ENCODE results near the gene TNFAIP3.
A peak's percentile ranks its signal among the peaks of the same experiment; 100 is the strongest.
"Not testable (repeated sequence)": the region's sequence is repeated elsewhere in the genome, so short reads cannot be mapped to it uniquely, and the experiment has no call there.

The TNFAIP3 gene

GRCh38 chr6:137880746-137881521 is 13.9 kb downstream of the TNFAIP3 start:
- no peak overlapping the region for H3K4me3 ChIP-seq (ENCODE audit: low read depth, low read length)
- TF ChIP-seq MYC (IDR thresholded peaks at IDR 0.05; ENCODE audit: low read depth, low read length) (no peak), CTCF (IDR thresholded peaks at IDR 0.05; ENCODE audit: low read depth, low read length) (no peak), POLR2A (IDR thresholded peaks at IDR 0.05; ENCODE audit: extremely low read depth, insufficient read length) (no peak), MAX (IDR thresholded peaks at IDR 0.05; ENCODE audit: low read depth, low read length) (no peak)
- no peak for DNase-seq (ENCODE audit: low read depth)

- no peak overlapping the region for H3K4me3 ChIP-seq (ENCODE audit: low read depth, low read length)
- TF ChIP-seq CTCF (IDR thresholded peaks at IDR 0.05; ENCODE audit: low read depth, low read length) (no peak), POLR2A (IDR thresholded peaks at IDR 0.05; ENCODE audit: extremely low read depth, insufficient read length) (no peak), MYC (IDR thresholded peaks at IDR 0.05; ENCODE audit: low read depth, low read length) (no peak), MAX (IDR thresholded peaks at IDR 0.05; ENCODE audit: low read depth, low read length) (no peak)
Observed at GRCh38 chr6:137881522-137881886, 14.4 kb downstream of the TNFAIP3 start.

GRCh38 chr6:137882225-137882961 is 15.3 kb downstream of the TNFAIP3 start:
- peak; percentile 85 for DNase-seq (ENCODE audit: low read depth)
- no peak for TF ChIP-seq CTCF (IDR thresholded peaks at IDR 0.05; ENCODE audit: low read depth, low read length)
- no peak for TF ChIP-seq MYC (IDR thresholded peaks at IDR 0.05; ENCODE audit: low read depth, low read length)
- no peak for TF ChIP-seq POLR2A (IDR thresholded peaks at IDR 0.05; ENCODE audit: extremely low read depth, insufficient read length)
- no peak; the same call in 1 of the 2 replicates for TF ChIP-seq MAX (IDR thresholded peaks at IDR 0.05; ENCODE audit: low read depth, low read length)
- no peak overlapping the region for H3K4me3 ChIP-seq (ENCODE audit: low read depth, low read length)

More at GRCh38 chr6:137881522-137881886, 14.4 kb downstream of the TNFAIP3 start:
- DNase-seq (ENCODE audit: low read depth): no peak

- TF ChIP-seq CTCF (IDR thresholded peaks at IDR 0.05; ENCODE audit: low read depth, low read length): no peak
- peak; percentile 69 for TF ChIP-seq MAX (IDR thresholded peaks at IDR 0.05; ENCODE audit: low read depth, low read length)
- TF ChIP-seq POLR2A (IDR thresholded peaks at IDR 0.05; ENCODE audit: extremely low read depth, insufficient read length): no peak
- TF ChIP-seq MYC (IDR thresholded peaks at IDR 0.05; ENCODE audit: low read depth, low read length): peak; percentile 75
- DNase-seq (ENCODE audit: low read depth): peak; percentile 81
- H3K4me3 ChIP-seq (ENCODE audit: low read depth, low read length): no peak overlapping the region
Observed at GRCh38 chr6:137883400-137884148, 16.5 kb downstream of the TNFAIP3 start.

GRCh38 chr6:137884149-137884909 is 17.3 kb downstream of the TNFAIP3 start:
- DNase-seq (ENCODE audit: low read depth): no peak
- H3K4me3 ChIP-seq (ENCODE audit: low read depth, low read length): no peak overlapping the region
- TF ChIP-seq POLR2A (IDR thresholded peaks at IDR 0.05; ENCODE audit: extremely low read depth, insufficient read length) (no peak), MYC (IDR thresholded peaks at IDR 0.05; ENCODE audit: low read depth, low read length) (no peak), MAX (IDR thresholded peaks at IDR 0.05; ENCODE audit: low read depth, low read length) (no peak), CTCF (IDR thresholded peaks at IDR 0.05; ENCODE audit: low read depth, low read length) (no peak)

GRCh38 chr6:137884910-137885229 is 17.8 kb downstream of the TNFAIP3 start:
- not testable (repeated sequence) for DNase-seq (ENCODE audit: low read depth); H3K4me3 ChIP-seq (ENCODE audit: low read depth, low read length)

GRCh38 chr6:137886226-137886625 is 19.2 kb downstream of the TNFAIP3 start:
- DNase-seq (ENCODE audit: low read depth); H3K4me3 ChIP-seq (ENCODE audit: low read depth, low read length): not testable (repeated sequence)

Measured in NB4 (cell line).